ENCODE results near the gene C1orf94.

The C1orf94 gene

DNA sequence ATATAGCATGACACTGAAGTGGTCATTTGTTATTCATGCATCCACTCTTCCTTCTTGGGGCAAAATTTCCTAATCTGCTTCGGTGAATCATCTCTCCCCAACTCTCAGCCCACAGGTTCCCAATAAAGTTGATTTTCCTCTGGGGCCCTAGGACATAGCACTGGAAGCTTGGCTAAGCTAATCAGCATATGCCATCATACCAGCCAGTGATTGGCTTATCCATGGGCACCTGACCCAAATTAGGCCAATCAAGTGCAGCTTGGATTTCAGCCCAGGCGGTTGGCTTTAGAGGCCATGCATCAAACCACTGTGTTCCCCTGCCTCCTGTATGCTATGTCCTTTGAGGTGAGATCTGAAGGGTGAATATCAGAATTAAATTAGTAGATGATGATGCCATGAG is 58.9 kb downstream of the C1orf94 start:
- no peaks in the 10 kb centered on the region for H3K4me1 ChIP-seq (ENCODE audit: control insufficient read depth in 1 of 2, insufficient read depth in 2 of 2, low read length in 2 of 2)

DNA sequence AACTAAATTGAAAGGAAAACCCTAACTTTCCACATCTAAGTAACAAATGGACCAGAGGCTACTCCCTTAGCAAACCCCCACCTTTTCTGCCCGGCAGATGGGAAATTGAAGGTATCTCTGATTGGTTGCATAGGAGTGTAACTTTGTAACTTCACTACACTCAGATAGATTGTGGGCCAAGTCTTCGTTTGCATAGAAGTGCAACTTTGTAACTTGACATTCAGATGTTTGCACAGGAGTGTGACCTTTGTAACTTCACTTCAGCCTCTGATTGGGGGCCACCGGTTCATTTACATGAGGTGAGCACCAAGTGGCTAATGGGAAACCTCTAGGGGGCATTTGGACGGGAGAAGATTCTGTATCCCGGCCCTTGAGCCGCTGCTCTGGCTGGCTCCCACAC is 59.4 kb downstream of the C1orf94 start:
- Histone ChIP-seq H4K12ac (ENCODE audit: low read depth, low read length) (no peak overlapping the region), H3K18ac (ENCODE audit: low read length) (no peak overlapping the region), H2BK120ac (ENCODE audit: insufficient read depth, low read length, poor library complexity) (no peak overlapping the region), H3K4me2 (ENCODE audit: low read length) (no peak overlapping the region), H4K91ac (ENCODE audit: low read depth, low read length) (no peak overlapping the region), H3K27me3 (ENCODE audit: insufficient read depth, low read length) (no peaks in the 10 kb centered on the region), H3K27ac (ENCODE audit: low read depth, low read length) (no peak overlapping the region), H3K36me3 (ENCODE audit: control insufficient read depth in 1 of 2, insufficient read depth in 2 of 2, low read length in 2 of 2) (no peaks in the 10 kb centered on the region), H3K79me2 (ENCODE audit: control insufficient read depth, insufficient read depth, low read length, poor library complexity) (no peaks in the 10 kb centered on the region), H3K4ac (ENCODE audit: low read depth, low read length) (no peak overlapping the region), H4K8ac (ENCODE audit: low read depth, low read length) (no peak overlapping the region), H3K4me1 (ENCODE audit: control insufficient read depth in 1 of 2, insufficient read depth in 2 of 2, low read length in 2 of 2) (no peaks in the 10 kb centered on the region), H3K9me3 (ENCODE audit: insufficient read depth, low read depth, low read length) (peaks cover 3% of the 10 kb centered on the region), H3K79me1 (ENCODE audit: low read length) (no peaks in the 10 kb centered on the region), H2AK5ac (ENCODE audit: low read length) (no peak overlapping the region), H3K9ac (ENCODE audit: low read length) (no peak overlapping the region), H2AFZ (ENCODE audit: insufficient read depth, low read length, poor library complexity) (no peak overlapping the region), H3K23ac (ENCODE audit: low read length) (no peak overlapping the region), H2BK5ac (ENCODE audit: low read depth, low read length, poor library complexity) (no peak overlapping the region), H2BK12ac (ENCODE audit: low read length) (no peak overlapping the region), H3K4me3 (ENCODE audit: low read depth, low read length) (no peak overlapping the region), H3K14ac (ENCODE audit: low read length) (no peak overlapping the region)
- WGBS (ENCODE audit: extremely low coverage, insufficient coverage, insufficient read length), result no CpG with 5 or more reads among the region's 6 CpGs
- DNase-seq, result no peak

More for the DNA sequence above, 58.9 kb downstream of the C1orf94 start:
- Histone ChIP-seq H3K4me3 (ENCODE audit: low read depth, low read length) (no peak overlapping the region), H4K12ac (ENCODE audit: low read depth, low read length) (no peak overlapping the region), H3K4ac (ENCODE audit: low read depth, low read length) (no peak overlapping the region), H3K36me3 (ENCODE audit: control insufficient read depth in 1 of 2, insufficient read depth in 2 of 2, low read length in 2 of 2) (no peaks in the 10 kb centered on the region), H3K79me2 (ENCODE audit: control insufficient read depth, insufficient read depth, low read length, poor library complexity) (no peaks in the 10 kb centered on the region), H2BK120ac (ENCODE audit: insufficient read depth, low read length, poor library complexity) (no peak overlapping the region), H4K91ac (ENCODE audit: low read depth, low read length) (no peak overlapping the region), H3K27me3 (ENCODE audit: insufficient read depth, low read length) (no peaks in the 10 kb centered on the region), H4K8ac (ENCODE audit: low read depth, low read length) (no peak overlapping the region), H3K9me3 (ENCODE audit: insufficient read depth, low read depth, low read length) (peaks cover 3% of the 10 kb centered on the region), H3K4me2 (ENCODE audit: low read length) (no peak overlapping the region), H3K27ac (ENCODE audit: low read depth, low read length) (no peak overlapping the region), H3K14ac (ENCODE audit: low read length) (no peak overlapping the region), H2BK5ac (ENCODE audit: low read depth, low read length, poor library complexity) (no peak overlapping the region), H3K9ac (ENCODE audit: low read length) (no peak overlapping the region), H3K18ac (ENCODE audit: low read length) (no peak overlapping the region), H2AFZ (ENCODE audit: insufficient read depth, low read length, poor library complexity) (no peak overlapping the region), H2AK5ac (ENCODE audit: low read length) (no peak overlapping the region), H3K23ac (ENCODE audit: low read length) (no peak overlapping the region), H2BK12ac (ENCODE audit: low read length) (no peak overlapping the region), H3K79me1 (ENCODE audit: low read length) (no peaks in the 10 kb centered on the region)
- WGBS (ENCODE audit: extremely low coverage, insufficient coverage, insufficient read length), result no CpG with 5 or more reads among the region's 2 CpGs
- DNase-seq, result no peak

DNA sequence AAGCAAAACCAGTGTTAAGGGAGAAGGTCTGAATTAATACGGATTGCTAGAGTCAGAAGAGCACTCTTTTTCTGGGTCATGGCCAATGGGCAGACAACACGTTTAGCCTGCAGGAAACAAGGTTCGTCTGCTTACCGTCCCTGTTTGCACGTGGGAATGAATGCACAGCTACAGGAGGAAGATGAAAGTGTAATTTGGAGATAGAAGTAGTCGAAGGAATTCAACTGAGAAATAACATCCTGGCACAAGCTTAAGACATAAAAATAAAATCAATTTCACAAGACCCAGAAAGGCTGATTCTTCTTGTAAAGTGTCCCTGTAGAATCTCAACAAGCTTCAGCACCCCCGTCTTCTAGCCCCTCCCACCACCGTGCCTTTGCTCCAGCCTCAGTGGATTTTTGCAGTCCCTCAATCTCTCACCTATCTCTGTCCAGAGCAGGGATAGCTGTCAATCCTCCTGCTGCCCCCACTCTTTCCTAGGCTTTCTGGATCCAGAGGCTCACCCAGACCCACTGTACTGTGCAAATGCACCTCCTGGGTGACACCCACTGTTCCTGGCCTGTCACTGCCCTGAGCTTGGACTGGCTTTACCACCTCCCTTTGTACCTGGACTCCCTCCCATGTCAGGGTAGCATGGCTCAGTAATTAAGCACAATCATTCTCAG is 60.6 kb downstream of the C1orf94 start:
- Histone ChIP-seq H3K14ac (ENCODE audit: low read length) (no peak overlapping the region), H3K4me2 (ENCODE audit: low read length) (no peak overlapping the region), H4K8ac (ENCODE audit: low read depth, low read length) (no peak overlapping the region), H3K36me3 (ENCODE audit: control insufficient read depth in 1 of 2, insufficient read depth in 2 of 2, low read length in 2 of 2) (no peaks in the 10 kb centered on the region), H2BK120ac (ENCODE audit: insufficient read depth, low read length, poor library complexity) (no peak overlapping the region), H4K12ac (ENCODE audit: low read depth, low read length) (no peak overlapping the region), H3K23ac (ENCODE audit: low read length) (no peak overlapping the region), H2AK5ac (ENCODE audit: low read length) (no peak overlapping the region), H3K79me1 (ENCODE audit: low read length) (no peaks in the 10 kb centered on the region), H3K4ac (ENCODE audit: low read depth, low read length) (no peak overlapping the region), H3K27me3 (ENCODE audit: insufficient read depth, low read length) (no peaks in the 10 kb centered on the region), H3K9ac (ENCODE audit: low read length) (no peak overlapping the region), H3K18ac (ENCODE audit: low read length) (no peak overlapping the region), H2BK12ac (ENCODE audit: low read length) (no peak overlapping the region), H2AFZ (ENCODE audit: insufficient read depth, low read length, poor library complexity) (no peak overlapping the region), H3K27ac (ENCODE audit: low read depth, low read length) (no peak overlapping the region), H3K4me3 (ENCODE audit: low read depth, low read length) (no peak overlapping the region), H3K4me1 (ENCODE audit: control insufficient read depth in 1 of 2, insufficient read depth in 2 of 2, low read length in 2 of 2) (no peaks in the 10 kb centered on the region), H4K91ac (ENCODE audit: low read depth, low read length) (no peak overlapping the region), H2BK5ac (ENCODE audit: low read depth, low read length, poor library complexity) (no peak overlapping the region), H3K9me3 (ENCODE audit: insufficient read depth, low read depth, low read length) (peaks cover 3% of the 10 kb centered on the region), H3K79me2 (ENCODE audit: control insufficient read depth, insufficient read depth, low read length, poor library complexity) (no peaks in the 10 kb centered on the region)
- no CpG with 5 or more reads among the region's 8 CpGs for WGBS (ENCODE audit: extremely low coverage, insufficient coverage, insufficient read length)
- DNase-seq, result no peak

DNA sequence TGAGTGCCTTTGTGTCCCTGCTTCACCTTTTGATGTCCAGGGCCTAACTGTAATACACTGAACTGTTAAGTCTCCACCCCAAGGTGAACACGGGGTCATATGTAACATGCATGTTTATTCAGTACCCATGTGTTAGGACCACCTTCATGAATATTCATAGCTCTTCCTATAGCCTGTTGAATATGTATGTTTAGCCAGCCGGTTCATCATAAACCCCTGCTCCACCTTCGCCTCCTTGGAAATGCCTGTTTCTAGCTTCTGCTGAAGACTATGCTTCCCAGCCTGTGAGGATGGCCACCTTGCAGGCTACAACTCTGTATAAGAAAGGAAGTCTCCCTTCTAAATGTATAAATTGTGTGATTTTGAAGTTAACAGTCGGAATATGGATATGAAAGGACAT is 69.3 kb downstream of the C1orf94 start:
- no CpG with 5 or more reads among the region's 4 CpGs for WGBS (ENCODE audit: extremely low coverage, insufficient coverage, insufficient read length)
- H3K36me3 ChIP-seq (ENCODE audit: control insufficient read depth in 1 of 2, insufficient read depth in 2 of 2, low read length in 2 of 2), result no peaks in the 10 kb centered on the region
- H3K4ac ChIP-seq (ENCODE audit: low read depth, low read length), result no peak overlapping the region
- H2AFZ ChIP-seq (ENCODE audit: insufficient read depth, low read length, poor library complexity), result no peak overlapping the region
- H3K14ac ChIP-seq (ENCODE audit: low read length), result no peak overlapping the region
- H3K79me1 ChIP-seq (ENCODE audit: low read length), result no peaks in the 10 kb centered on the region
- H3K9ac ChIP-seq (ENCODE audit: low read length), result no peak overlapping the region
- no peak overlapping the region for H4K8ac ChIP-seq (ENCODE audit: low read depth, low read length)
- H4K12ac ChIP-seq (ENCODE audit: low read depth, low read length), result no peak overlapping the region
- no peak for DNase-seq
- no peak overlapping the region for H2AK5ac ChIP-seq (ENCODE audit: low read length)
- H3K27ac ChIP-seq (ENCODE audit: low read depth, low read length), result no peak overlapping the region
- H2BK120ac ChIP-seq (ENCODE audit: insufficient read depth, low read length, poor library complexity), result no peak overlapping the region
- H2BK12ac ChIP-seq (ENCODE audit: low read length), result no peak overlapping the region
- no peaks in the 10 kb centered on the region for H3K27me3 ChIP-seq (ENCODE audit: insufficient read depth, low read length)
- no peak overlapping the region for H3K4me3 ChIP-seq (ENCODE audit: low read depth, low read length)
- H2BK5ac ChIP-seq (ENCODE audit: low read depth, low read length, poor library complexity), result no peak overlapping the region
- H3K9me3 ChIP-seq (ENCODE audit: insufficient read depth, low read depth, low read length), result no peaks in the 10 kb centered on the region
- H3K23ac ChIP-seq (ENCODE audit: low read length), result no peak overlapping the region
- no peak overlapping the region for H3K18ac ChIP-seq (ENCODE audit: low read length)
- H4K91ac ChIP-seq (ENCODE audit: low read depth, low read length), result no peak overlapping the region
- H3K79me2 ChIP-seq (ENCODE audit: control insufficient read depth, insufficient read depth, low read length, poor library complexity), result no peaks in the 10 kb centered on the region
- no peak overlapping the region for H3K4me2 ChIP-seq (ENCODE audit: low read length)
- H3K4me1 ChIP-seq (ENCODE audit: control insufficient read depth in 1 of 2, insufficient read depth in 2 of 2, low read length in 2 of 2), result no peaks in the 10 kb centered on the region

All from trophoblast cell (in vitro differentiated cells and primary cell).